Activated CD8-positive, alpha-beta memory T cell treated with anti-CD3 and anti-CD28 coated beads for 48 hours (primary cell): Measurements from ENCODE around the gene COG5.

Experiments
- DNase-seq, 3 experiments: peaks; one replicate each; pipeline ENCODE4 v3.0.0-alpha.2; 2020; ENCODE audit warnings: low read depth in 2 of 3, low spot score in 2 of 3

Gene COG5

GRCh38 chr7:107344799-107345198 is 218.9 kb downstream of the COG5 start:
- no peak for DNase-seq

- no peak for DNase-seq
Observed at GRCh38 chr7:107344286-107344685, 219.4 kb downstream of the COG5 start.

- DNase-seq = no peak
Observed at GRCh38 chr7:107338080-107338479, 225.6 kb downstream of the COG5 start.

- DNase-seq = no peak
Observed at GRCh38 chr7:107332488-107333269, 231.0 kb downstream of the COG5 start.

- no peak for DNase-seq
Observed at GRCh38 chr7:107330478-107330877, 233.2 kb downstream of the COG5 start.

GRCh38 chr7:107327986-107328569 is 235.6 kb downstream of the COG5 start:
- no peak for DNase-seq

GRCh38 chr7:107326061-107326460 is 237.7 kb downstream of the COG5 start:
- no peak for DNase-seq

GRCh38 chr7:107322015-107322414 is 241.7 kb downstream of the COG5 start:
- DNase-seq = no peak

GRCh38 chr7:107321611-107322010 is 242.1 kb downstream of the COG5 start:
- DNase-seq = no peak

GRCh38 chr7:107319724-107320228 is 243.9 kb downstream of the COG5 start:
- no peak for DNase-seq

- DNase-seq = no peak
Observed at GRCh38 chr7:107318523-107319160, 245.1 kb downstream of the COG5 start.

- no peak for DNase-seq
Observed at GRCh38 chr7:107315716-107316220, 248.0 kb downstream of the COG5 start.

GRCh38 chr7:107313355-107313754 is 250.4 kb downstream of the COG5 start:
- no peak for DNase-seq

- DNase-seq = no peak
Observed at GRCh38 chr7:107312418-107312817, 251.3 kb downstream of the COG5 start.

GRCh38 chr7:107309296-107309695 is 254.4 kb downstream of the COG5 start:
- no peak for DNase-seq

GRCh38 chr7:107304636-107305035 is 259.1 kb downstream of the COG5 start:
- DNase-seq = no peak

- DNase-seq = no peak
Observed at GRCh38 chr7:107304063-107304462, 259.7 kb downstream of the COG5 start.

- DNase-seq = no peak
Observed at GRCh38 chr7:107302250-107302847, 261.4 kb downstream of the COG5 start.

GRCh38 chr7:107294182-107294581 is 269.5 kb downstream of the COG5 start:
- DNase-seq = no peak

- DNase-seq = no peak
Observed at GRCh38 chr7:107292591-107292990, 271.1 kb downstream of the COG5 start.

GRCh38 chr7:107291434-107291833 is 272.3 kb downstream of the COG5 start:
- no peak for DNase-seq
